ENCODE data around the gene DNAI4. TPM values are rescaled to one million over a fixed set of nuclear protein-coding genes. Genes with fewer than 3 reads are reported as not detected.
A peak's percentile ranks its signal among the peaks of the same experiment; 100 is the strongest.

Gene DNAI4
- total and polyA plus RNA-seq, 2 of the 4 experiments (the other 2 are of a cell fraction) = 0.63 to 1.6 TPM

DNA sequence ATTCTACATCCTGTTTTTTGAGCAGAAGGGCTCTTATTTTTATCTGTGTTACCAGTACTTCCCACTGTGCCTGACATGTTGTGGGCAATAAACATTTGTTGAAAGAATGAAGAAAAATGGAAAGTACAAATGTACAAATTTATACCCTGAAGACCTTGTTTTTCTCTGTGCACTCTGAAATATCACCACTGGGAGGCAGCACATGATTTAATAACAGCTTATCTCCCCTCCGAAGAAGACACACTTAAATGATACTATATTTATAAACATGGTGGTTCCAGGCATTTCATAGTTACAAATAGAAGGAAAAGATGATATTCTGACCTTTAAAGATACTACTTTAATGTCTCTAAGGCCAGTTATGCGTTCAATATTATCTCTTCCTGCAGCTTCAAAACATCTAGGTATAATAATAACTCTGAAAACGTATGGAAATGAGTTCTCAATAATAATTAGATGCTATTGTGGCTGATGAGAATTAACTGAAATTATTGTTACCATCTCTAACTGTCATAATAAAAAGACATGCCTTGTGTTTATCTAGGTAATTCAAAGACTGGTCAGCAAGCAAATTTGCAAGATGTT is 159.6 kb downstream of the DNAI4 start:
- H3K27me3 ChIP-seq (ENCODE audit: control insufficient read depth, insufficient read depth, low read length) = no peaks in the 10 kb centered on the region; the same call in 1 of the 2 replicates
- no peak overlapping the region for H4K91ac ChIP-seq (ENCODE audit: insufficient read depth, low read depth, low read length)
- in situ Hi-C loops (cut with MboI; ENCODE audit: low sequenced_read_pairs) (loop anchor here (5.0 to 25.0 kb wide), 2 partner anchors 382 to 722 kb away; no protein-coding TSS in a partner anchor), intact Hi-C loops (cut with micrococcal nuclease) (loop anchor here (1.0 to 5.0 kb wide), 6 partner anchors 157 to 737 kb away; partner anchors contain the start of genes DNAI4 and MIER1), dilution Hi-C loops (cut with HindIII; ENCODE audit: low sequenced_read_pairs, unreplicated experiment) (no loop called here)
- H3K23ac ChIP-seq (ENCODE audit: low read depth, low read length) = no peak overlapping the region
- no peak overlapping the region for H2BK5ac ChIP-seq (ENCODE audit: low read depth, low read length, poor library complexity, severe bottlenecking)
- DNase-seq = peak; percentile 66
- H3K9ac ChIP-seq (ENCODE audit: low read depth, low read length) = no peak overlapping the region
- H2BK15ac ChIP-seq (ENCODE audit: low read depth, low read length) = no peak overlapping the region
- ChIA-PET CTCF (interaction anchor here (1.0 to 1.8 kb wide), 4 partner anchors 14 to 447 kb away, joined by 3 to 4 read pairs (median 4); no protein-coding TSS in a partner anchor), POLR2A (ENCODE audit: unreplicated experiment) (no interaction called here)
- H3K9me1 ChIP-seq (ENCODE audit: insufficient read depth, low read length) = no peaks in the 10 kb centered on the region
- no peak overlapping the region for H3K56ac ChIP-seq (ENCODE audit: extremely low read depth, insufficient read depth, low read length)
- H4K8ac ChIP-seq (ENCODE audit: low read depth in 2 of 2, low read length in 2 of 2) = no peak overlapping the region
- no peak overlapping the region for H3K4me2 ChIP-seq (ENCODE audit: low read depth, low read length)
- no peak overlapping the region for H3K14ac ChIP-seq (replicated peaks; ENCODE audit: low read depth, low read length)
- H4K20me1 ChIP-seq (ENCODE audit: insufficient read depth, low read length) = no peaks in the 10 kb centered on the region
- H4K5ac ChIP-seq (ENCODE audit: low read depth, low read length) = no peak overlapping the region
- H3K9me3 ChIP-seq (ENCODE audit: control insufficient read depth, insufficient read depth, low read length) = no peaks in the 10 kb centered on the region
- H2AK5ac ChIP-seq (ENCODE audit: low read depth, low read length) = no peak overlapping the region
- H3K27ac ChIP-seq (ENCODE audit: insufficient read depth, low read length) = no peak overlapping the region
- no CpG with 5 or more reads among the region's 3 CpGs for WGBS, 2 experiments (ENCODE audit: extremely low coverage in 2 of 2, insufficient read length in 1 of 2)
- H2AFZ ChIP-seq (replicated peaks; ENCODE audit: low read length, poor library complexity) = no peak overlapping the region
- no peak overlapping the region for H3K4ac ChIP-seq (ENCODE audit: low read depth, low read length)
- H3K4me3 ChIP-seq (ENCODE audit: insufficient read depth, low read depth, low read length) = no peak overlapping the region
- H3K18ac ChIP-seq (ENCODE audit: low read depth, low read length) = no peak overlapping the region
- H2BK120ac ChIP-seq (ENCODE audit: low read depth, low read length) = no peak overlapping the region
- TF ChIP-seq NFE2L2 (IDR thresholded peaks at IDR 0.05; ENCODE audit: low read depth, low read length) = no peak
- no peak for TF ChIP-seq RFX5 (IDR thresholded peaks at IDR 0.05; ENCODE audit: low read depth, low read length)
- TF ChIP-seq RCOR1 (IDR thresholded peaks at IDR 0.05; ENCODE audit: insufficient replicate concordance, low read length) = no peak
- TF ChIP-seq, protein P1, sequence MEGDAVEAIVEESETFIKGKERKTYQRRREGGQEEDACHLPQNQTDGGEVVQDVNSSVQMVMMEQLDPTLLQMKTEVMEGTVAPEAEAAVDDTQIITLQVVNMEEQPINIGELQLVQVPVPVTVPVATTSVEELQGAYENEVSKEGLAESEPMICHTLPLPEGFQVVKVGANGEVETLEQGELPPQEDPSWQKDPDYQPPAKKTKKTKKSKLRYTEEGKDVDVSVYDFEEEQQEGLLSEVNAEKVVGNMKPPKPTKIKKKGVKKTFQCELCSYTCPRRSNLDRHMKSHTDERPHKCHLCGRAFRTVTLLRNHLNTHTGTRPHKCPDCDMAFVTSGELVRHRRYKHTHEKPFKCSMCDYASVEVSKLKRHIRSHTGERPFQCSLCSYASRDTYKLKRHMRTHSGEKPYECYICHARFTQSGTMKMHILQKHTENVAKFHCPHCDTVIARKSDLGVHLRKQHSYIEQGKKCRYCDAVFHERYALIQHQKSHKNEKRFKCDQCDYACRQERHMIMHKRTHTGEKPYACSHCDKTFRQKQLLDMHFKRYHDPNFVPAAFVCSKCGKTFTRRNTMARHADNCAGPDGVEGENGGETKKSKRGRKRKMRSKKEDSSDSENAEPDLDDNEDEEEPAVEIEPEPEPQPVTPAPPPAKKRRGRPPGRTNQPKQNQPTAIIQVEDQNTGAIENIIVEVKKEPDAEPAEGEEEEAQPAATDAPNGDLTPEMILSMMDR (conservative IDR thresholded peaks at IDR 0.05; ENCODE audit: low read depth, low read length) = peak; percentile 83
- peak; percentile 82 for TF ChIP-seq RAD21 (IDR thresholded peaks at IDR 0.05; ENCODE audit: low read length)
- TF ChIP-seq SMC3 (IDR thresholded peaks at IDR 0.05; ENCODE audit: low read depth, low read length) = peak; percentile 69; the same call in 1 of the 2 replicates
- TF ChIP-seq, protein P2, sequence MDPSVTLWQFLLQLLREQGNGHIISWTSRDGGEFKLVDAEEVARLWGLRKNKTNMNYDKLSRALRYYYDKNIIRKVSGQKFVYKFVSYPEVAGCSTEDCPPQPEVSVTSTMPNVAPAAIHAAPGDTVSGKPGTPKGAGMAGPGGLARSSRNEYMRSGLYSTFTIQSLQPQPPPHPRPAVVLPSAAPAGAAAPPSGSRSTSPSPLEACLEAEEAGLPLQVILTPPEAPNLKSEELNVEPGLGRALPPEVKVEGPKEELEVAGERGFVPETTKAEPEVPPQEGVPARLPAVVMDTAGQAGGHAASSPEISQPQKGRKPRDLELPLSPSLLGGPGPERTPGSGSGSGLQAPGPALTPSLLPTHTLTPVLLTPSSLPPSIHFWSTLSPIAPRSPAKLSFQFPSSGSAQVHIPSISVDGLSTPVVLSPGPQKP (IDR thresholded peaks at IDR 0.05; ENCODE audit: borderline replicate concordance, low read depth, low read length) = no peak
- no peak for TF ChIP-seq MXI1 (IDR thresholded peaks at IDR 0.05; ENCODE audit: borderline replicate concordance, low read depth, low read length)
- TF ChIP-seq CHD1 (IDR thresholded peaks at IDR 0.05; ENCODE audit: low read depth, low read length) = no peak
- no peak overlapping the region for H2BK20ac ChIP-seq (ENCODE audit: low read depth, low read length)
- H3K36me3 ChIP-seq (ENCODE audit: control insufficient read depth, insufficient read depth, low read length) = no peaks in the 10 kb centered on the region
- no peak overlapping the region for H2AK9ac ChIP-seq (replicated peaks; ENCODE audit: low read depth, low read length, poor library complexity)
- no TSS peak for BruUV-seq (replicated peaks)
- no peaks in the 10 kb centered on the region for H3K79me1 ChIP-seq (ENCODE audit: low read depth in 1 of 2, low read length in 2 of 2)
- no peaks in the 10 kb centered on the region for H3K4me1 ChIP-seq (ENCODE audit: control insufficient read depth, insufficient read depth, low read length)
- peak; percentile 93 for ATAC-seq (ENCODE audit: low read depth)

Data from IMR-90 (cell line).